ENCODE measurements around the gene LARP7. TPM values are rescaled to one million over a fixed set of nuclear protein-coding genes. Genes with fewer than 3 reads are reported as not detected.
A peak's percentile ranks its signal among the peaks of the same experiment; 100 is the strongest.

Gene LARP7
- total RNA-seq (2022) (22.6 and 27.4 TPM in 2 replicates), Bru-seq, nascent RNA (percentile 77 among the genes with signal in this experiment), BruChase-seq, experiment 1, labeled RNA remaining after a 6-hour chase (percentile 80 among the genes with signal in this experiment), BruChase-seq, experiment 2, labeled RNA remaining after a 2-hour chase (percentile 73 among the genes with signal in this experiment)
- long read RNA-seq, transcript LARP7-202 (13 exons, 2,286 nt) = minor isoform, 5 of 53 reads
- long read RNA-seq, transcript LARP7-201 (13 exons, 2,164 nt) = major isoform, 20 of 53 reads
- long read RNA-seq, partial matches to known transcripts = 6 of 53 reads
- long read RNA-seq, other reads (novel, unspliced or antisense) = 19 of 53 reads

- Mint-ChIP-seq H3K4me3 (ENCODE audit: low read depth, unreplicated experiment) (no peak within 1 kb of the TSS), H3K27ac (ENCODE audit: unreplicated experiment) (no peak within 1 kb of the TSS), H3K36me3 (ENCODE audit: insufficient read depth, unreplicated experiment) (no peaks in the 10 kb centered on the region), H3K27me3 (ENCODE audit: unreplicated experiment) (no peaks in the 10 kb centered on the region), H3K4me1 (ENCODE audit: low read depth, unreplicated experiment) (no peaks in the 10 kb centered on the region), H3K9me3 (ENCODE audit: low read depth, unreplicated experiment) (no peaks in the 10 kb centered on the region)
- intact Hi-C loops (cut with micrococcal nuclease; ENCODE audit: unreplicated experiment) = no loop called here
- CTCF ChIA-PET = no interaction called here
- peak; percentile 92 for DNase-seq
- no TSS peak for BruUV-seq (replicated peaks)
- TF ChIP-seq CTCF (IDR thresholded peaks at IDR 0.05; ENCODE audit: unreplicated experiment) = no peak
These were observed at the start of gene LARP7, which contains the start of gene ZGRF1 for GRCh38 chr4:112636688-112637551. Gene LARP7 (plus strand): TSS chr4:112637143. CDS start chr4:112644670, 7,527 bp downstream. Gene ZGRF1 (minus strand): TSS chr4:112636909. CDS start chr4:112633176, 3,733 bp downstream.

GRCh38 chr4:112589206-112589605 lies 47.7 kb upstream of the LARP7 start:
- no peaks in the 10 kb centered on the region for H3K36me3 Mint-ChIP-seq (ENCODE audit: insufficient read depth, unreplicated experiment)
- intact Hi-C loops (cut with micrococcal nuclease; ENCODE audit: unreplicated experiment) = no loop called here
- no TSS peak for BruUV-seq (replicated peaks)
- no peaks in the 10 kb centered on the region for H3K27me3 Mint-ChIP-seq (ENCODE audit: unreplicated experiment)
- H3K27ac Mint-ChIP-seq (ENCODE audit: unreplicated experiment) = no peak overlapping the region
- no peak for DNase-seq
- H3K9me3 Mint-ChIP-seq (ENCODE audit: low read depth, unreplicated experiment) = peaks cover 5% of the 10 kb centered on the region
- H3K4me1 Mint-ChIP-seq (ENCODE audit: low read depth, unreplicated experiment) = peaks cover 8% of the 10 kb centered on the region
- H3K4me3 Mint-ChIP-seq (ENCODE audit: low read depth, unreplicated experiment) = no peak overlapping the region
- CTCF ChIA-PET = no interaction called here
- no peak for TF ChIP-seq CTCF (IDR thresholded peaks at IDR 0.05; ENCODE audit: unreplicated experiment)

GRCh38 chr4:112591593-112591992 lies 45.4 kb upstream of the LARP7 start:
- H3K27ac Mint-ChIP-seq (ENCODE audit: unreplicated experiment) = no peak overlapping the region
- intact Hi-C loops (cut with micrococcal nuclease; ENCODE audit: unreplicated experiment) = no loop called here
- no peaks in the 10 kb centered on the region for H3K27me3 Mint-ChIP-seq (ENCODE audit: unreplicated experiment)
- DNase-seq = no peak
- peaks cover 8% of the 10 kb centered on the region for H3K4me1 Mint-ChIP-seq (ENCODE audit: low read depth, unreplicated experiment)
- peaks cover 5% of the 10 kb centered on the region for H3K9me3 Mint-ChIP-seq (ENCODE audit: low read depth, unreplicated experiment)
- TF ChIP-seq CTCF (IDR thresholded peaks at IDR 0.05; ENCODE audit: unreplicated experiment) = no peak
- no peaks in the 10 kb centered on the region for H3K36me3 Mint-ChIP-seq (ENCODE audit: insufficient read depth, unreplicated experiment)
- BruUV-seq (replicated peaks) = no TSS peak
- CTCF ChIA-PET = no interaction called here
- H3K4me3 Mint-ChIP-seq (ENCODE audit: low read depth, unreplicated experiment) = no peak overlapping the region

- CTCF ChIA-PET = no interaction called here
These were observed 44.2 kb upstream of the LARP7 start for GRCh38 chr4:112592717-112593116.

More at GRCh38 chr4:112592717-112593116, 44.2 kb upstream of the LARP7 start:
- no peak overlapping the region for H3K4me3 Mint-ChIP-seq (ENCODE audit: low read depth, unreplicated experiment)
- H3K27ac Mint-ChIP-seq (ENCODE audit: unreplicated experiment) = no peak overlapping the region
- H3K36me3 Mint-ChIP-seq (ENCODE audit: insufficient read depth, unreplicated experiment) = no peaks in the 10 kb centered on the region
- intact Hi-C loops (cut with micrococcal nuclease; ENCODE audit: unreplicated experiment) = no loop called here
- H3K4me1 Mint-ChIP-seq (ENCODE audit: low read depth, unreplicated experiment) = peaks cover 8% of the 10 kb centered on the region
- no peak for TF ChIP-seq CTCF (IDR thresholded peaks at IDR 0.05; ENCODE audit: unreplicated experiment)
- peaks cover 5% of the 10 kb centered on the region for H3K9me3 Mint-ChIP-seq (ENCODE audit: low read depth, unreplicated experiment)
- H3K27me3 Mint-ChIP-seq (ENCODE audit: unreplicated experiment) = no peaks in the 10 kb centered on the region
- BruUV-seq (replicated peaks) = no TSS peak
- no peak for DNase-seq

Measured in Calu3 (cell line).